Fibroblast of villous mesenchyme (primary cell): ENCODE measurements around the gene AGAP3. TPM values are rescaled to one million over a fixed set of nuclear protein-coding genes. Genes with fewer than 3 reads are reported as not detected.

Experiments used
- DNase-seq: peaks from one replicate; pipeline ENCODE4 v3.0.0-alpha.2; 2010; ENCODE audit warnings: low read depth
- H3K4me3 ChIP-seq: 2 replicates; pipeline ENCODE4 v1.5.1; 2011; ENCODE audit warnings: low read depth, mild to moderate bottlenecking, low read length
- total RNA-seq: library from RNA; depleted of rRNA; stranded (reverse); fragments of >200 nt; gene quantifications from 2 replicates; pipeline ENCODE4 v1.2.3, GENCODE V29; 2012
- TF ChIP-seq, protein P1 (sequence below): IDR thresholded peaks from 2 replicates; pipeline ENCODE4 v1.5.1; 2012; ENCODE audit warnings: low read depth, mild to moderate bottlenecking, low read length; ENCODE audit not compliant: insufficient read depth

The AGAP3 gene
- total RNA-seq, 1 donor, result 59.2 TPM

DNA sequence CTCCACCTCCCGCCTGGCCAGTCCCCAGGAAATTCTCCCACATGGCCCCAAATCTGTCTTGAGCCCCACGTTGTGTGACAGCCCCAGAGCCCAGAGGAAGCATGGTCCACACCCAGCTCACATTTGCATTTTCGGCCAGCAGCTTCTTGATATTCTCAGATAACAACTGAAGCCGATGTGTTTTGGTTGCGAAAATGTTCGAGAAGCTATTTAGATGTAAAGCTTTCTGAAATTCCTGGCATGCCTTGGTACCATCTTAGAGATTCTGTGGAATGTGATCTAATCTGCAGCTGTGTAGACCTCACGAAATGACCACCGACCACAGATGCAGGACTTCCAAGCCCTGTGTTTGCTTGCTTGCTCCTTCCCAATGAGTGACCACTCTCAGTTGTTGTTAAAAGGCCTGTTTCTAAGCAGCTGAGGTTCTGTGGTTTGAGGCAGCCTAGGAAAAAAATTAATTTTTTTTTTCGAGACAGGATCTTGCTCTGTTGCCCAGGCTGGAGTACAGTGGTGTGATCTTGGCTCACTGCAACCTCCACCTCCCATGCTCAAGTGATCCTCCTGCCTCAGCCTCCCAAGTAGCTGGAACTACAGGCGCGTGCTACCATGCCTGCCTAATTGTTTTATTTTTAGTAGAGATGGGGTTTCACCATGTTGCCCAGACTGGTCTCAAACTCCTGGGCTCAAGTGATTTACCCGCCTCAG, 18.1 kb upstream of the AGAP3 start:
- H3K4me3 ChIP-seq, result no peak overlapping the region
- TF ChIP-seq, protein P1, sequence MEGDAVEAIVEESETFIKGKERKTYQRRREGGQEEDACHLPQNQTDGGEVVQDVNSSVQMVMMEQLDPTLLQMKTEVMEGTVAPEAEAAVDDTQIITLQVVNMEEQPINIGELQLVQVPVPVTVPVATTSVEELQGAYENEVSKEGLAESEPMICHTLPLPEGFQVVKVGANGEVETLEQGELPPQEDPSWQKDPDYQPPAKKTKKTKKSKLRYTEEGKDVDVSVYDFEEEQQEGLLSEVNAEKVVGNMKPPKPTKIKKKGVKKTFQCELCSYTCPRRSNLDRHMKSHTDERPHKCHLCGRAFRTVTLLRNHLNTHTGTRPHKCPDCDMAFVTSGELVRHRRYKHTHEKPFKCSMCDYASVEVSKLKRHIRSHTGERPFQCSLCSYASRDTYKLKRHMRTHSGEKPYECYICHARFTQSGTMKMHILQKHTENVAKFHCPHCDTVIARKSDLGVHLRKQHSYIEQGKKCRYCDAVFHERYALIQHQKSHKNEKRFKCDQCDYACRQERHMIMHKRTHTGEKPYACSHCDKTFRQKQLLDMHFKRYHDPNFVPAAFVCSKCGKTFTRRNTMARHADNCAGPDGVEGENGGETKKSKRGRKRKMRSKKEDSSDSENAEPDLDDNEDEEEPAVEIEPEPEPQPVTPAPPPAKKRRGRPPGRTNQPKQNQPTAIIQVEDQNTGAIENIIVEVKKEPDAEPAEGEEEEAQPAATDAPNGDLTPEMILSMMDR, result no peak
- peak; percentile 95 for DNase-seq

DNA sequence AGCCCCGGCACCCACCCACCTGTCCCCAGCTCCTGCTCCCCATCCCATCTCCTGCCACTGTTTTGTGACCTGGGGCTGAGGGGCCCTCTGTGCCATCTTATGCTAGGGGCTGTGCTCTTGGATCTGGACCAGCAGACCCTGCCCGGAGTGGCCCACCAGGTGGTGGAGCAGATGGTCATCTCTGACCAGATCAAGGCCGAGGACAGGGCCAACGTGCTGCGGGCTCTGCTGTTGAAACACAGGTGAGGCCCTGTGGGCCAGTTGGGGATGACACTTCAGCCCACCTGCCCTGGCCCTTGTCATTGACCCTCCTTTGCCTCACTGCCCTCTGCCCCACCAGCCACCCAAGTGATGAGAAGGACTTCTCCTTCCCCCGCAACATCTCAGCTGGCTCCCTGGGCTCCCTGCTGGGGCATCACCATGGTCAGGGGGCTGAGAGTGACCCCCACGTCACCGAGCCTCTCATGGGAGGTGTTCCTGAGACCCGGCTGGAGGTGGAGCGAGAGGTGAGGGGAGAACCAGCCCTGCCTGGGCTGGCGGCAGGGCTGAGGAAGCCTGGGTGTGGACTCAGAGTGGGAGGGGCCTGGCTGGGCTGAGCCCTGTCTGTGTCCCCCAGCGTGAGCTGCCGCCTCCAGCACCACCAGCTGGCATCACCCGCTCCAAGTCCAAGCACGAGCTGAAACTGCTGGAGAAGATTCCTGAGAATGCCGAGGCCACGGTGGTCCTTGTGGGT, 16.3 kb upstream of the AGAP3 start:
- TF ChIP-seq, protein P1, result no peak
- no peak overlapping the region for H3K4me3 ChIP-seq
- no peak for DNase-seq

DNA sequence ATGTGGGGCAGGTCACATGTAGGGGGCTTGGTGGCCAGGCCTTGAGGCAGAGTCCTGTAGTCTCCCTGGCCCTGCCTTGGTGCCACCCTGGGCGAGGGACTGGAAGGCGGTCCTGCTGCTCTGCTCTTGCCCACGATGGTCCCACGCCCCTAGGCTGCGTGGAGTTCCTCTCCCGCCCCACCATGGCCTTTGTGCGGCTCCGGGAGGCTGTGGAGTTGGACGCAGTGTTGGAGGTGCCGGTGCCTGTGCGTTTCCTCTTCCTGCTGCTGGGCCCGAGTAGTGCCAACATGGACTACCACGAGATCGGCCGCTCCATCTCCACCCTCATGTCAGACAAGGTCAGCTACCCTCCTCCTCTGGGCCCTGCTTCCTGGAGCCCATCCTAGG, 15.7 kb upstream of the AGAP3 start:
- TF ChIP-seq, protein P1, result no peak
- H3K4me3 ChIP-seq, result no peak overlapping the region
- no peak for DNase-seq

DNA sequence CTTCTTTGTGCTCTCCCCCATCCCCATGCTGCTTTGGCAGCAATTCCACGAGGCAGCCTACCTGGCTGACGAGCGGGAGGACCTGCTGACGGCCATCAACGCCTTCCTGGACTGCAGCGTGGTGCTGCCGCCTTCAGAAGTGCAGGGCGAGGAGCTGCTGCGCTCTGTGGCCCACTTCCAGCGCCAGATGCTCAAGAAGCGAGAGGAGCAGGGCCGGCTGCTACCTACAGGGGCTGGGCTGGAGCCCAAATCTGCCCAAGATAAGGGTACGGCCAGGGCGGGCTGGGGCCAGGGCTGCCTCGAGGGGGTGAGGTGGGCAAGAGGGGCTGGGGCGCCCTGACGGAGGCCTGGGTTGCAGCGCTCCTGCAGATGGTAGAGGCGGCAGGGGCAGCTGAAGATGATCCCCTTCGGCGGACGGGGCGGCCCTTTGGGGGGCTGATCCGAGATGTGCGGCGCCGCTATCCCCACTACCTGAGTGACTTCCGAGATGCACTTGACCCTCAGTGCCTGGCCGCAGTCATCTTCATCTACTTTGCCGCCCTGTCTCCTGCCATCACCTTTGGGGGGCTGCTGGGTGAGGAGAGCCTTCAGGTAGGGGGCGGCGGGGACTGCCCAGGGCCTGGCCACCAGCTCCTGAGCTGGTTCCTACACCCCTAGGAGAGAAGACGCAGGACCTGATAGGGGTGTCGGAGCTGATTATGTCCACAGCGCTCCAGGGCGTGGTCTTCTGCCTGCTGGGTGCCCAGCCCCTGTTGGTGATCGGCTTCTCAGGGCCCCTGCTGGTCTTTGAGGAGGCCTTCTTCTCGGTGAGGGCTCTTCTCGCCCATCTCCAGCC, 15.0 kb upstream of the AGAP3 start:
- TF ChIP-seq, protein P1, result no peak
- no peak overlapping the region for H3K4me3 ChIP-seq
- DNase-seq, result no peak

DNA sequence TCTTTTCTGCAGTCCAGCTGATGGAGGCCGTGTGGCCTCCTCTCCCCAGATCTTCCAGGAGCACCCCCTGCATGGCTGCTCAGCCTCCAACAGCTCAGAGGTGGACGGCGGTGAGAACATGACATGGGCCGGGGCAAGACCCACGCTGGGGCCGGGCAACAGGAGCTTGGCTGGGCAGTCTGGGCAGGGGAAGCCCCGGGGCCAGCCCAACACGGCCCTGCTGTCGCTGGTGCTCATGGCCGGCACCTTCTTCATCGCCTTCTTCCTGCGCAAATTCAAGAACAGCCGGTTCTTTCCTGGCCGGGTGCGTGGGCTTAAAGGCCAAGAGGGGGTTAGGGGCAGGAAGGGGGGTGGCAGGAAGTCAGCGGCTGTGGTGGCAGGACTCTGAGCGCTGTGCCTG, 12.3 kb upstream of the AGAP3 start:
- TF ChIP-seq, protein P1, result no peak
- no peak for DNase-seq
- H3K4me3 ChIP-seq, result no peak overlapping the region

DNA sequence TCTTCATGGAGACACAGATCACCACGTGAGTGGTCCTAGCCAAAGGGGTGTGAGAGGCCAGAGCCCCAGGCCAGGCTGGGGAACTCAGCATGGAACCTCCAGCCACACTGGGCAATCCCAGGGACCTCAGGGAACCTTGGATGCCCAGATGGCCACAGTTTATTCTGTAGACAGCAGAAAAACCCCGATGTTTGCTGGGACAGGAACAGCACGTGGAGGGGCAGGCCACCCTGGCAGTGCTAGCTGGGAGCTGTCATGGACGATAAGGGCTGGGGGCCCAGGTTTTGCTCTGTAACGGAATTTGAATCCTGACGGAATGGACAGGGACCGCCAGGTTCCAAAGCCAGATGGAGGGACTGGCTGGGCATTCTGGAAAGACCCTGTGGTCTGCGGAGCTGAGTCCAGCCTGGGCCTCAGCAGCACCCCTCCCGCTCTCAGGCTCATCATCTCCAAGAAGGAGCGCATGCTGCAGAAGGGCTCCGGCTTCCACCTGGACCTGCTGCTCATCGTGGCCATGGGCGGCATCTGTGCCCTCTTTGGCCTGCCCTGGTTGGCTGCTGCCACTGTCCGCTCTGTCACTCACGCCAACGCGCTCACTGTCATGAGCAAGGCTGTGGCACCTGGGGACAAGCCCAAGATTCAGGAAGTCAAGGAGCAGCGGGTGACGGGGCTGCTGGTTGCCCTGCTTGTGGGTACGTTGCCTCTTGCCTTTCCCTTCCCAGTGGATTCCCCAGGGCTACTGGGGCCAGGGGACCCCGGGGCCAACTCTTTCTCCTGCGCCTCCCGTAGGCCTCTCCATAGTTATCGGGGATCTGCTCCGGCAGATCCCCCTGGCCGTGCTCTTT, 11.2 kb upstream of the AGAP3 start:
- H3K4me3 ChIP-seq, result no peak overlapping the region
- TF ChIP-seq, protein P1, result no peak
- DNase-seq, result no peak
